Stimulated activated CD8-positive, alpha-beta memory T cell treated with anti-CD3 and anti-CD28 coated beads, Interleukin-7, amount 100 ng/mL, for 4 hours (primary cell): ENCODE data around the gene CEBPB.
"Not testable (repeated sequence)": the region's sequence is repeated elsewhere in the genome, so short reads cannot be mapped to it uniquely, and the experiment has no call there.

Experiments
- DNase-seq, 2 donors: peaks; one replicate each; pipeline ENCODE4 v3.0.0-alpha.2; 2020; ENCODE audit warnings: low read depth in 2 of 2

Gene CEBPB

DNA sequence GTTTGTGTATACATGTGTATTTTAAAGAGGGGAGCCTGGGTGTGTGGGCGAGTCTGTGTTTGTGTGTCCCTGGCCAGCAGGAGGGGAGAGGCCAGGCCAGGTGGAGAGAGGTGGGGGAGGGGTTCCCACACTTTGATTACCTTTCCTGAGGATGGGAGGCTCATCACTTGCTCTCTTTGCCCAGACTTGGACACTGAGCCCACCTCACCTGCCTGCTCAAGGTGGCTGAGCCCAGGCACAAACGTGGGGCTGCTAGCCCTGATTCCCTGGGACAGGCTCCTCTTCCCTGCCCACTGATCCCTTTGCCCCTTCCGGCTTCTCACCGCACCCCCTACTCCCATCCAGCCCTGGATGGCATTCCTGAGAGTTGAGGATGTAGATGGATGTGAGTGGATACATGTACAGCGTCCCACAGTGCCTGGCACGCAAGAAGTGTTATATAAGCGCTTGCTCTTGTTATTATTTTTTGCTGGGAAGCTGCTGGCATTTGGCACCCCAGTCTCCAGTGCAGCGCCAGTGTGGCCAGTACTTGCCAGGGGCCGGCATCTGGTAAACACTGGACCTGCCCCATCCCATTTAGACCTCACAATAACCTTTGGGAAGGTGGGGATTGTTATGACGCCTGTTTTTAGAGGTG, 2.7 kb downstream of the CEBPB start:
- DNase-seq = no peak

DNA sequence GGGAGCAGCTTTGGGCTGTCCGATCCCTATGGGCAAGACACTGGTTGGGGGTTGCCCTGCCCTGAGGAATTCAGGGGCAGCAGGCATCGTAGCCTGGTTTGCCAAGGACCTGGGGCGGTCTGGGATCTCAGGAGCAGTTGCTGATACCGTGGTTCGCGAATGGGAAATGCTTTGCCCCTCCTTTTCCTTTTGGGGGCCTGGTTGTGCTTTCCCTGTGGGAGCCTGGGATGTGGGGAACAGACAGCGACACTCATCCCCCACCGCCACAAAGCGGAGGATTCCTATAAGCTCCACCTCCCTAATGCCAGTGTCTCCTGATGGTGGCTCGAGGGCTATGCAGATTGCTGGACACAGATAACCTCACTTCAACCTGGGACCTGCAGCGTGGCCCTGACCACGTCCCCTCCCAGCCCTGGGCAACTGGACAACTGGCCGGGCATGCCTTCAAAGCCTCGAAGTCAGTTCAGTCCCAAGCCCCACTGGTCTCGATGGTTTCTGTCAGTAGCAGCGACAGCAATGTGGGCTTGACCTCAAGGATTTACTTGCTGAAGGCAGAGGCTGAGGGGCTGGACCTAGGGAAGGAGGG, 3.3 kb downstream of the CEBPB start:
- DNase-seq = no peak

DNA sequence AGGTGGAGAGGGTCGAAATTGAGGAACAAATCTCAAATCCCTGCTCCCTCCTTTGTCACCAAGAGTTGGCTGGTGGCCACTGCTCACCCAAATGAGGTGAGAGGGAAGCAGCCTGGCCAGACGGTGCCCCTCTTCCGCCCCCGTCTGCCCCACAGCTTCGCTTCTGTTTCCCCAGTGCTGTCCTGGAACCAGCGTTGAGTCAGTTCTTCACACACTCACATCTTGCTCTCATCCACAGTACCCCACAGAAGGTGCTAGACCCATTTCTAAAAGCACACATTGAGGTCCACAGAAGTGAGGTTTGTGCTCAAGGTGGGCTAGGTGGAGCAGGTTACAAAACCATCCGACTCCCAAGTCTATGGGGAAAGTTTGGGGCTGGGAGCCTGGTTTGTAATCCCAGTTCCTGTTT, 3.8 kb downstream of the CEBPB start:
- DNase-seq = no peak

DNA sequence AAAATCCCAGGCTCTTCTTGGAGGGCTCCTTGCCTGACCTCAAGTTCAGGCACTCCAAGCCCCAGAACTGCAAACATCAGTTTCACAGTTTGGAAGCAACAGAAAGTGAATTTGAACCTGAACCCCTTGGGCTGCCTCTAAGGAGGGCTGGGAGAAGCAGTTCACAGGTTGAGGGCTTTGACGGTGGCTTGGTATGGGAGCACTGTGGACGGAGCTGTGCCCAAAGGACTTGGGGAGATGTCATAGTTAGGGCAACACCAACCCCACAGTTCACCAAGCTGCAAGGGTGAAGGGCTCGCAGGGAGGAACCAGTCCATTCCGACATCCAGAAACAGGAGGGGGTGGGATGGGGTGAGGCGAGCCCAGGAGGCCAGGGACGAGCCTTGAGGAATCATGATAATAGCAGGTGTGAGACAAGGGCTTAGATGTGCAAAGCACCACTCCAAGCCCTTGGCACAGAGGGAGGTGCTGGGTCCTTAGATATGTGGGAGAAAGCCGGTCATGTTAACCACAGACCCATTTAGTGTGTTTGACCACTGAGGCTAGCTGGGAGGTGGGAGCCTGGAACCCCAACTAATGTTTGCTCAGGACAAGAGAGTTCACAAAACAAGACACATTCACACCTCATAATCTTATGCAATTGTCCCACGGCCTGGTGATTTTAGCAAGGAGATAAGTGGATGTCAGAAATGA, 4.3 kb downstream of the CEBPB start:
- no peak for DNase-seq

DNA sequence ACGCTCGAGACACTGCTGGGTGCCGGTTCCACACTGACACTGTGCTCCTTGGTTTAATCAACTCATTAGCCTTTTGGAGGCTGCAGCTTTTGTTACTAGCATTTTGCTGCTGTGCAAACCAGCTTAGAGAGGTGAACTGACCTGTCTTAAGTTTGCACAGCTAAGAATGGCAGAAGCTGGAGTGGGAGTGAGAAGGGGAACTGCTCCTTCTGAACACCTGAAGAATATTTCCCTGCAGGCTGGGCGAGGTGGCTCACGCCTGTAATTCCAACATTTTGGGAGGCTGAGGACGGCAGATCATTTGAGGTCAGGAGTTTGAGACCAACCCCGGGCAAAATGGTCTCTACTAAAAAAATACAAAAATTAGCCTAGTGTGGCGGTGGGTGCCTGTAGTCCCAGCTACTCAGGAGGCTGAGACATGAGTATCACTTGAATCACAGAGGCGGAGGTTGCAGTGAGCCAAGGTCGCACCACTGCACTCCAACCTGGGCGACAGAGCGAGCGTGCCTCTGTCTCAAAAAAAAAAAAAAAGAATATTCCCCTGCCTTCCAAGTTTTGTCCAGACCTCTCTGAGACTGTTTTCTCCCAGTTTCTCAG, 5.0 kb downstream of the CEBPB start:
- no peak for DNase-seq

DNA sequence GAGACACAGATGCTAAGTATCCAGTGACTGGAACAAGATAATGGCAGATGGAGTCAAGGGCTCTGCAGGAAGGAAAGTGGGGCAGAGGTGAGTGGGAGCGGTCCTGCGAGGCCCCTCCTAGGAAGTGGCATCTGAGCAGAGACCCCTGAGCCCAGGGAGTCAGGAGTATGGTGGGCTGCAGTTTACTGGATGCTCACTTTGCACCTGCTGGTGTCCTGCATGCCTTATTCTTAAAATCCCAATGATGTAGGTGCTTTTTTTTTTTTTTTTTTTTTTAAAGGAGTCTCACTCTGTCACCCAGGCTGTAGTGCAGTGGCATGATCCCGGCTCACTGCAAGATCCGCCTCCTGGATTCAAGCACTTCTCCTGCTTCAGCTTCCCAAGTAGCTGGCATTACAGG, 5.6 kb downstream of the CEBPB start:
- no peak for DNase-seq

DNA sequence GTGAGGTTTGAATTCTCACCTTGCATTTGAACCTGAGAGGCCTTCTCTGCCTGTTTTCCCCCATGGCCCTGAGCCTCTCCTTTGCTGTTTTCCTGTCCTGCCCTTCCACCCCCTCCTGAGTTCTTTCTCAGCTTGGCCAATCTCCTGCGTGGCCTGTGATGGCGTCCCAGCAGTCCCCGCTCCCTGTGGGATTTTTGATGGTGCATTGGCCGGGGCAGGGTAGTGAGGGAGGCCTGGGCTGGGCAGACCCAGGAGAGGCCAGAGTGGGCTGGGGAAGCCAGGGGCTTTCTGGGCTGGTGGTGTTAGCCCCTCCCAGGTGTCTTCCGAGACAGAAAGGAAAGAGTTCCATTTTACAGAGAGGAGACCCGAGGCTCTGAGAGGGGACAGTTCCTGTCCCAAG, 6.3 kb downstream of the CEBPB start:
- no peak for DNase-seq

DNA sequence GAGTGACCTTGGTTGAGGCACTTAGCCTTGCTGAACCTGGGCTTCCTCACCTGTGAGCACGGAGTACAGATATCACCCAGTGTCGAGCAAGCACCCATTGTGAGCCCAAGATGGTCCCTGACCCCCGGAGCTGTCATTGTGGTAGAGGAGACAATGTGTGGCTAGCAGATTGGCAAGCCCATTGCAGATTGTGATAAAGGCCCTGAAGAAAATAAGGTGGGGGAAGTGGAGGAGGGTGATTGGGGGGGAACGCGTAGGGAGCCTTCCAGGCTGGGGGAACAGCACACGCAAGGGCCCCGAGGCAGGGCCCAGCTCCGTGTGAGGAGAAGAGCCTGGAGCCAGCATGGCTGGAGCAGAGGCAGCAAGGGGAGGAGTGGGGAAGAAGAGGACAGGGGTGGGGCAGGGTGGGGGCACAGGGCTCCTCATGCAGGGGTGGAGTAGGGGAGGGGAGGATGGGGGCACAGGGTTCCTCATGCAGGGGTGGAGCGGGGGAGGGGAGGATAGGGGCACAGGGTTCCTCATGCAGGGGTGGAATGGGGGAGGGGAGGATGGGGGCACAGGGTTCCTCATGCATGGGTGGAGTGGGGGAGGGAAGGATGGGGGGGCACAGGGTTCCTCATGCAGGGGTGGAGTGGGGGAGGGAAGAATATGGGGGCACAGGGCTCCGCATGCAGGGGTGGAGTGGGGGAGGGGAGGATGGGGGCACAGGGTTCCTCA, 7.0 kb downstream of the CEBPB start:
- DNase-seq = no peak

DNA sequence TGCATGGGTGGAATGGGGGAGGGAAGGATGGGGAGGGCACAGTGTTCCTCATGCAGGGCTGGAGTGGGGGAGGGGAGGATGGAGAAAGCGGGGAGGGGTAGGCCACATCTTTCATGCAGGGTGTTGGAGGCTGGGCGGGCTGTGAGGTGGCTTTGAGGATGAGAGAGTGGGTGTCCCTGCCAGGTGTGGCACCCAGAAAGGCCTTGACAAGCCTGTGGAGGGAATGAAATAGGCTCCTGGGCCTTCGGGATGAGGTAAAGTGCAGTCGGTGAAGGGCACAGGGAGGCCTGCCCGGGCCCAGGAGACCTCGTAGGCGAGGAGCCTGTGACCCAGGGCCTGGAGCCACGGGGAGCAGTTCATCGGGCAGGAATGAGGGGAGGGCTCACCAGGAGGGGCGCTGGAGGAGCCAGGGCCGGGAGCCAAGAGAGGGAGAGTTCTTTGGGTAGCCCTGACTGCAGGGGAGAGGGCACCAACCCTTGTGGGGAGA, 7.6 kb downstream of the CEBPB start:
- no peak for DNase-seq

DNA sequence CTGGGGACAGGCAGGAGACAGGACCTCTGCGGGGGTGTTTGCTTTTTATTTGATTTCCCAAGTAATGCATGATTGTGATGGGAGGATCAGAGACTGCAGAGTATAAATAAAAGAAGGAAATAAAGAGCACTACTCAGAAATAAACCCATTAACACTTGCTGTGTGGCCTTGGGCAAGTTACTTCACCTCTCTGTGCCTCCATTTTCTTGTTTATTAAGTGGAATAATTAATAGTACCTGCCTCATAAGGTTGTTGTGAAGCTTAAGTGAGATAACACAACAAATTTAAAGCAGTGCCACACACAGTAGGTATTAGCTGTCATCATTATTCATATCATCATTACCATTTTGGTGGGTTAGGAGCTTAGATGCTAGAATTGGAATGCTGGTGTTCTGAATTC, 8.1 kb downstream of the CEBPB start:
- no peak for DNase-seq

DNA sequence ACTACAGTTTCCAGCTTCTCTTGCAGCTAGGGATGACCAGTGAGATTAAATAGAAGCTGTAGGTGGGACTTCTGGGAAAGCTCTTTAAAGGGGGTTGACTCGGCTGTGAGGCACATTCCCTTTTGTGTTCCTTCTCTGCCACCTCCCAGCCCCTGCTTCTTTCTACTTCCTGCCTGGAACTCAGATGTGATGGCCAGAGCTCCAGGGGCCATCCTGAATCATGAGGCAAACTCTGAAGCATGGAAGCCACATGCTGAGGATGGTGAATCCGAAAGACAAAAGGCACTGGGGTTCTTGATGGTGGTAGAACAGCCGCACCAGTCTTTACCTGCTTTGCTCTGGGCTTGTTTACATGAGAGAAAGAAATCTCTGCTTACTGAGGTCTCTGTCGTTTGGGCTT, 9.1 kb downstream of the CEBPB start:
- no peak for DNase-seq

DNA sequence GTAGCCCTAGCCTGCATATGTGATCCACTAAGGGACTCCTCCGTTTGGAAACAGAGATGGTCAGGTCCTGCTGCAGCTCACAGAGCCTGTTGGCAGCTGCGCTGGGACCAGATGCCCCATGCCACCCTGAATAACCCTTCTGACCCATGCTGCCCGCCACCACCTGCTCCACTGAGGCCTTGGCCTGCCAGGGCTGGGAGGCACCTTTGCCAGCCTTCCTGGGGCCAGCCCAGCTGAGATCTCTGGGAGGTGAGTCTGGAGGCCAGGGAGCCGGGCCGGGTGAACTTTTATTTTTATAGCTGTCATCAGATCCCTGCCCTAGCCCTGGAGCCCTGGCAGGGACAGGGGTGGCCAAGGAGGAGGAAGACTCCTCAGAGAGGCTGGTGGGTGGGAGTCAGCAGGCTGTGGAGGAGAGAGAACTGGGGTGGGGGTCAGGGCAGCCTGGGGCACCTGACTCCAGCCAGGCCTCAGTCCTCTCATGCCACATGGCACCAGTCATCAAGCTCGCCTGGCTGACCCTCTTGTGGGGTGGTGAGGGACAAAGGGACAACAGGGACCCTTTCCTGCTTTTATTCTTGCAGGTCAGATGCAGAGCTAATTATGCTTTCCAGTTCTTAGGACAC, 10.0 kb downstream of the CEBPB start:
- no peak for DNase-seq

DNA sequence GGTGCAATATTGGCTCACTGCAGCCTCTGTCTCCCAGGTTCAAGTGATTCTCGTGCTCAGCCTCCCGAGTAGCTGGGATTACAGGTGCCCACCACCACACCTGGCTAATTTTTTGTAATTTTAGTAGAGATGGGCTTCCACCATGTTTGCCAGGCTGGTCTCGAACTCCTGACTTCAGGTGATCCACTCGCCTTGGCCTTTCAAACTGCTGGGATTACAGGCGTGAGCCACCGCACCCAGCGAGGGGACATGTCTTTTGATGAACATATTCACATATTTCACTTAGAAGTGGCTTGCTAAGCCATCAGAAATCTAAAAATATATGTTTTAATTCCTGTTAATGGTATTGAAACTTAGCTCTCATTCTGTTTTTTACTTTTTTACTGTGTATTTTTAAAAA, 11.1 kb downstream of the CEBPB start:
- not testable (repeated sequence) for DNase-seq

DNA sequence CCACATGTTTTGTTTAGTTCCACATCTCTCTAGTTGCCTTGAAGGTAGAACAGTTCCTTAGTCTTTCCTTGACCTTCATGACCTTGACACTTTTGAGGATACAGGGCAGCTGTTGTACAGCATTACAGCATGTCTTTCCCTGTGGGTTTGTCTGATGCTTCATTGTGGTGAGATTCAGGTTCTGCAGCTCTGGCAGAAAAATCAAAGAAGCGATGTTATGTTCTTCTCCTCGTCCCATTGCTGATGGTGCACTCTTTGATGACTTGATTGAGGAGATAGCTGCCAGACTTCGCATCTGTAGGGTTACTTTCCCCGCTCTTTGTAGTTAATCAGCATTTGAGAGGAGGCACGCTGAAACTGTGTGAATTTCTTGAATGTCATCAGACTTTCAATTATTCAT, 12.0 kb downstream of the CEBPB start:
- DNase-seq = no peak

DNA sequence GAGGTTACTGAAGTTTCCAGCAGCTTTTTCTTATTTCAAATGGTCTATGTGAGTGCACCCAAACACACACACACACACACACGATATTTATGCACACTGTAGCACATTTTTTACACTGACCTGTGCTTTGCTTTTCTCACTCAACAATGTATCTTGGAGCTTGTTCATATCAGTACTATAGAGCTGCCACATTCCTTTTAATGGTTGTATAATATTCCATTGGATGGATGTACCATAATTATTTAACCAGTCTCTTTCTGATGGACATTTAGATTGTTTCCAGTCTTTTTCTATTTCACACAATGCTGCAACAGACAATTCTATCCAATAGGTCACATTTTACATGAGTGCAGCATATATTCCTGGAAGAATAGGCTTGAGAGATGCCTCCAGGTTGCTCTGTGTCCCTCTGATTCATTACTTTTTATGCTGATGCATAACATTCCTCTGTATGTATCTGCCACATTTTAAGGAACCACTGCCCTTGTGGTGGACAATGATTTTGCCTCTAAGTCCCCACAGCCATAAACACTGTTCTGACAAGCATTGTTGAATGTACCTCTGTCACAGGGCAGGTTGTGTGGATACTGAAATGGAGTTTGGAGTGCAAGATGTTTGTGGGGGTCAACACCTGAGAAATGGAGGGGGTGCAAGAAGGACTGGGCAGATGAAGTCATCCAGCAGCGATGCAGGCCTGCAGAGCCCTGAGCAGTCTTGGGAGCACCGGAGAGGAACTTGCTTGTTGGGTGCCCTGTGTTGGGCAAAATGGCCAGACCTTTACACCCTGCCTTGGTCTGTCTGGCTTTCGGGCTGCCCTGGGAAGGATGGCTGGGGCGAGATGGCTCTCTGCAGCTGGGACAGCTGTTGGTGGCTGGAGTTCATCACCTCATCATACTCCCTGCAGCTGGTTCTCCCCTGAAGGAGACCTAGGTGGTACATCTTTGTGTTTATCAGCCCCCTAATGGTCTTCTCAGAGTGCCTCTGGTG, 13.6 kb downstream of the CEBPB start:
- DNase-seq = no peak

DNA sequence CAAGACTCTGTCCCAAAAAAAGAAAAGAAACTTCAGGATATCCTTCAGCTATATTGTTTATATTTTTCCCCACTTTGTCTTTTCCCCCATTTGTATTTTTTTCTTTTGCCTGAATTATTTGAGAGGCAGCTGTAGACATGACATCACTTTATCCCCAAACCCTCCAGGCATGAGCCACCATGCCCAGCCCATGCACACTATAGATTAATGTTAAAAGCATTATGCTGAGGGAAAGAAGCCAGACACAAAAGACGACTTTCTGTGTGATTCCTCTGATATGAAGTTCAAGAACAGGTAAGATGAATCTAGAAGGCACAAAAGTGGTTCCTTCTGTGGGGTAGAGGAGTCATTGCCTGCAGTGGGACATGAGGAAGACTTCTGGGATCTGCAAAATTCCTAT, 16.4 kb downstream of the CEBPB start:
- no peak for DNase-seq

DNA sequence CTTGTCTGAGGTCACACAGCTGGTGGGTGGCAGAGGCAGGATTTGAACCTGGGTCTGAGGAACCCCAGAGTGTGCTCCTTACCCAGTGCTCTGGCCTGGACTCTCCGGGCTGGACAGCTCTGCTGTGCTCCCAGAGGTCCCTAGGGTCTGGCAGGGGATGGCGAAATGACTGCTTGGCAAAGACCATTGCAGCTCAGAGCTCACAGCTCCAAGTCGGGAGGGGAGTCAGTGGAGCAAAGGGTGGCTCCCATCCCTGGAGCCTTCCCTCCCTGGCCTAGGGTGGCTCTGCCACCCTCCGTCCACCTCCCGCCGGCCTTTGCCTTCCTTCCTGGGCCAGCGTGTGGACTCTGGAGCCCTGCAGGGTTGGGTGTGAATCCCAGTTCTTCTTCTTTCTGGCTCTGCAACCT, 17.5 kb downstream of the CEBPB start:
- no peak for DNase-seq

DNA sequence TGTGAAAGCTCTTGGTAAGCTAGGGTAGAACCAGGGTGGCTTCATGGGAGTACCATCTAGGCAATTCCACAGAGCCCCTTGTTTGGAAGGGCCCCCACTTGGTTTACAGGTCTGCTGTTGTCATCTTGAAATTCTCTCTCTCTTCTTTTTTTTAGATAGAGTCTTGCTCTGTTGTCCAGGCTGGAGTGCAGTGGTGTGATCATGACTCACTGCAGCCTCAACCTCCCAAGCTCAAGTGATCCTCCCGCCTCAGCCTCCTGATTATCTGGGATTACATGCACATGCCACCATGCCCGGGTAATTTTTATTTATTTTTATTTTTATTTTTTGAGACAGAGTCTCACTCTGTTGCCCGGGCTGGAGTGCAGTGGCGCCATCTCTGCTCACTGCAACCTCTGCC, 18.2 kb downstream of the CEBPB start:
- not testable (repeated sequence) for DNase-seq

DNA sequence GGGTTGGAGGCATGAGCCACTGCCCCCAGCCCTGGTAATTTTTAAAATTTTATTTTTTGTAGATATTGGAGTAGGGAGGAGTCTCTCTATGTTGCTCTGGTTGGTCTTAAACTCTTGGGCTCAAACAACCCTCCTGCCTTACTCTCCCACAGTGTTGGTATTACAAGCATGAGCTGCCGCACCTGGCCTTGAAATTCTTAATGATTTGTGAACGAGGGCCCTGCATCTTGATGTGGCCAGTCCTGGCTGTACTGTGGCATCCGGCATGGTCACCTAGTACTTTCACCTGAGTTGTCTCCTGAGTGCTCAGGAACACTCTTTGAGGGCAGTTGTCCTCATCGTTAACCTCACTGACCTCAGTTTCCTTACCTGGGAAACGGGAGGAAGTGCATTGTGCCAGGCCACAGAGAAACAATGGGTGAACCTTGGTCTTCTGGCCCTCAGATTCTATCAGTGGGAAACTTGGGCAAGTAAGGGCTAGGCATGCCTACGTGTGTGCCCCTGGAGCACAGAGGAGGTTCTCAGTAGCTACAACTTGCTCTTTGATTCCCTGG, 19.5 kb downstream of the CEBPB start:
- no peak for DNase-seq

DNA sequence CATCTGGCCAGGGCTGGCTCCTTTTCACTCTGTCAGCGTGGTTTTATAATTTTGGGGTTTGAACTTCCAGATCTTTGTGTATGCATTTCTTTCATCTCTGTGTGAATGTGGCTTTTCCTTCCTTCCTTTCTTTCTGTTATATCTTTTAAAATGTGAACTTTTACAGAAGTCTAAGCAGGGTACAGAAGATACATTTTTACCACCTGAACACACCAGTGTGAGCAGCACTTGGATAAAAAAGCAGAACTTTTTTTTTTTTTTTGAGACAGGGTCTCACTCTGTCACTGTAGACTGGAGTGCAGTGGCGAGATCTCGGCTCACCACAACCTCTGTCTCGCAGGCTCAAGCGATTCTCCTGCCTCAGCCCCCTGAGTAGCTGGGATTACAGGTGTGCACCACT, 20.5 kb downstream of the CEBPB start:
- DNase-seq = no peak
